Epithelial cell of proximal tubule (primary cell): ENCODE data around the gene TLDC2. TPM values are rescaled to one million over a fixed set of nuclear protein-coding genes. Genes with fewer than 3 reads are reported as not detected.

Experiments
- DNase-seq: peaks from one replicate; pipeline ENCODE4 v3.0.0-alpha.2; 2011; ENCODE audit warnings: low read depth
- H3K4me3 ChIP-seq: 2 replicates; pipeline ENCODE4 v1.5.1; 2011; ENCODE audit warnings: low read depth, mild to moderate bottlenecking, low read length
- CTCF ChIP-seq: conservative IDR thresholded peaks from 2 replicates; pipeline ENCODE4 v1.5.1; 2012; ENCODE audit warnings: low read depth, mild to moderate bottlenecking, low read length
- total RNA-seq: library from RNA; depleted of rRNA; stranded (reverse); fragments of >200 nt; gene quantifications from 2 replicates; pipeline ENCODE4 v1.2.3, GENCODE V29; 2015

Gene TLDC2
- total RNA-seq, 1 donor from 2014 or later: 0.17 TPM

GRCh38 chr20:36851490-36851889 is 24.4 kb upstream of the TLDC2 start:
- TF ChIP-seq CTCF: no peak
- DNase-seq: no peak
- H3K4me3 ChIP-seq: no peak overlapping the region

GRCh38 chr20:36852187-36852586 is 23.8 kb upstream of the TLDC2 start:
- no peak for DNase-seq
- no peak for TF ChIP-seq CTCF
- no peak overlapping the region for H3K4me3 ChIP-seq

- TF ChIP-seq CTCF: no peak
- no peak for DNase-seq
- H3K4me3 ChIP-seq: no peak overlapping the region
Observed at GRCh38 chr20:36854348-36855240, 21.3 kb upstream of the TLDC2 start.

GRCh38 chr20:36855241-36855657 is 20.7 kb upstream of the TLDC2 start:
- no peak overlapping the region for H3K4me3 ChIP-seq
- no peak for TF ChIP-seq CTCF
- DNase-seq: no peak

GRCh38 chr20:36856195-36856594 is 19.7 kb upstream of the TLDC2 start:
- H3K4me3 ChIP-seq: no peak overlapping the region
- no peak for DNase-seq
- no peak for TF ChIP-seq CTCF

GRCh38 chr20:36856691-36857635 is 19.0 kb upstream of the TLDC2 start:
- DNase-seq: no peak
- H3K4me3 ChIP-seq: no peak overlapping the region
- TF ChIP-seq CTCF: no peak
